GM13977 (cell line): ENCODE measurements around the gene MSRB1.
"Not testable (repeated sequence)": the region's sequence is repeated elsewhere in the genome, so short reads cannot be mapped to it uniquely, and the experiment has no call there.

Experiments used
- DNase-seq: peaks from one replicate; pipeline ENCODE4 v3.0.0; 2012; ENCODE audit warnings: low spot score
- in situ Hi-C: fragments of 300-500 bp; cut with MboI; formaldehyde crosslinking; loops from one replicate; pipeline ENCODE4 v1.12.0; 2022; ENCODE audit warnings: low sequenced_read_pairs, low pct_unique_long_range_greater_than_20kb, mixed read lengths, inconsistent platforms; ENCODE audit not compliant: unreplicated experiment
- TF ChIP-seq, protein P1 (sequence below): IDR thresholded peaks from 2 replicates; pipeline ENCODE4 v1.5.1; 2012; ENCODE audit warnings: mild to moderate bottlenecking, control low read depth; ENCODE audit not compliant: insufficient read depth; ENCODE audit errors: extremely low read depth, missing control alignments

MSRB1 gene

DNA sequence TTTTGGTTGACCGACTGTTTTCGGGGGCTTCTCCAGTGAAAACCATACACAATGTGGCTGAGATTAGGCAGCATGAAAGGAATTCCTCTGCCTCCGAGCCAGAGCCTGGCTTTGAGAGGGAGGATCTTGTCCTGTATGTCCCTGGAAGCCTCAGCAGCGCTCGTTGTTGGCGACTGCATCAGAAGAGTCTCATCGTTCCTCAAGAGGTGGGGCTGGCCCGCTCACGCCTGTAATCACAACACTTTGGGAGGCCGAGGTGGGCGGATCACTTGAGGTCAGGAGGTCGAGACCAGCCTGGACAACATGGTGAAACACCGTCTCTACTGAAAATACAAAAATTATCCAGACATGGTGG, 39.8 kb downstream of the MSRB1 start:
- DNase-seq: no peak
- TF ChIP-seq, protein P1, sequence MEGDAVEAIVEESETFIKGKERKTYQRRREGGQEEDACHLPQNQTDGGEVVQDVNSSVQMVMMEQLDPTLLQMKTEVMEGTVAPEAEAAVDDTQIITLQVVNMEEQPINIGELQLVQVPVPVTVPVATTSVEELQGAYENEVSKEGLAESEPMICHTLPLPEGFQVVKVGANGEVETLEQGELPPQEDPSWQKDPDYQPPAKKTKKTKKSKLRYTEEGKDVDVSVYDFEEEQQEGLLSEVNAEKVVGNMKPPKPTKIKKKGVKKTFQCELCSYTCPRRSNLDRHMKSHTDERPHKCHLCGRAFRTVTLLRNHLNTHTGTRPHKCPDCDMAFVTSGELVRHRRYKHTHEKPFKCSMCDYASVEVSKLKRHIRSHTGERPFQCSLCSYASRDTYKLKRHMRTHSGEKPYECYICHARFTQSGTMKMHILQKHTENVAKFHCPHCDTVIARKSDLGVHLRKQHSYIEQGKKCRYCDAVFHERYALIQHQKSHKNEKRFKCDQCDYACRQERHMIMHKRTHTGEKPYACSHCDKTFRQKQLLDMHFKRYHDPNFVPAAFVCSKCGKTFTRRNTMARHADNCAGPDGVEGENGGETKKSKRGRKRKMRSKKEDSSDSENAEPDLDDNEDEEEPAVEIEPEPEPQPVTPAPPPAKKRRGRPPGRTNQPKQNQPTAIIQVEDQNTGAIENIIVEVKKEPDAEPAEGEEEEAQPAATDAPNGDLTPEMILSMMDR: no peak
- in situ Hi-C loops: no loop called here

DNA sequence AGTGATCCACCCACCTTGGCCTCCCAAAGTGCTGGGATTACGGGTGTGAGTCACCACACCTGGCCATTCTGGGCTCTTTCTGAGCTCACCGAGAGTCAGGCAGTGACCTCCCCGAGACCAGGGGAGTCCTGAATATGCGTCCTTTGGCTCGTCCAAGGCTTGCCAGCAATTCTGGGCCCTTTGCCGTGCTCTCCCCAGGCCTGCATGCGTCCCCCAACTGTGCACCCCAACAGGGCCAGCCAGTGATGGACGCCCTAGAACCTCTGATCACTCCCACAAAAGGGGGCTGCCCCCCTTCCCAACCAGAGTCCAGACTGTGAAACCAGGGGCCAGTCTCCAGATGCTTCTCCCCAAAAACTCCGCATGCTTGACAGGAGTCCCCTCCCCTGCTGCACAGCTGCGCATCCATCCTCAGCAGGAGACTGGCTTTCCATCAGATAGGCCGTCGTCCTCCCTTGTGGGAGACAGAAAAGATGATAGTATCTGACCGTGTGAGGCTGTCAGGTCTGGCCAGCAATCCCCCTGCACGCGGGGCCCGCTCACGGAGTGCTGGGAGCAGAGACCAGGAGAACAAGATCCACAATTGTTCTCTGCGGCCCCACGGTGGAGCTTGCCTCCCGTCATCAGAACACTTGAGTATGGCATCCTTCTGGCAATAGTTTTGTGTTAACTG, 40.3 kb downstream of the MSRB1 start:
- in situ Hi-C loops: no loop called here
- TF ChIP-seq, protein P1: no peak
- no peak for DNase-seq

DNA sequence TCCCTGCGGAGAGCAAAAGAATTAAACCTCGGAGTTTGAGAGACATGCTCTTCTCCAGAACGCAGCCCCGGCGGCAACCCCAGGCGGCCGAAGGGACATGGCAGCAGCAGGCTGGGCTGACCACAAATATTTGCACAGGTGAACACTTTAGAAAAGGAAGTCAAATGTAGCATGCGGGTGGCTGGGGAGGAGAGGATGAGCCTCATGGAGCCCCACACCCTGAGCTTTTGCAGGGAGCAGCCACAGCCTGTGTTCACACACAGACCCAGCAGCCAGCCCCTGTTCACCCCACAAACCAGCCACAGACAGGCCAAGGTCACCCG, 42.6 kb downstream of the MSRB1 start:
- in situ Hi-C loops: no loop called here
- no peak for DNase-seq
- TF ChIP-seq, protein P1: no peak

DNA sequence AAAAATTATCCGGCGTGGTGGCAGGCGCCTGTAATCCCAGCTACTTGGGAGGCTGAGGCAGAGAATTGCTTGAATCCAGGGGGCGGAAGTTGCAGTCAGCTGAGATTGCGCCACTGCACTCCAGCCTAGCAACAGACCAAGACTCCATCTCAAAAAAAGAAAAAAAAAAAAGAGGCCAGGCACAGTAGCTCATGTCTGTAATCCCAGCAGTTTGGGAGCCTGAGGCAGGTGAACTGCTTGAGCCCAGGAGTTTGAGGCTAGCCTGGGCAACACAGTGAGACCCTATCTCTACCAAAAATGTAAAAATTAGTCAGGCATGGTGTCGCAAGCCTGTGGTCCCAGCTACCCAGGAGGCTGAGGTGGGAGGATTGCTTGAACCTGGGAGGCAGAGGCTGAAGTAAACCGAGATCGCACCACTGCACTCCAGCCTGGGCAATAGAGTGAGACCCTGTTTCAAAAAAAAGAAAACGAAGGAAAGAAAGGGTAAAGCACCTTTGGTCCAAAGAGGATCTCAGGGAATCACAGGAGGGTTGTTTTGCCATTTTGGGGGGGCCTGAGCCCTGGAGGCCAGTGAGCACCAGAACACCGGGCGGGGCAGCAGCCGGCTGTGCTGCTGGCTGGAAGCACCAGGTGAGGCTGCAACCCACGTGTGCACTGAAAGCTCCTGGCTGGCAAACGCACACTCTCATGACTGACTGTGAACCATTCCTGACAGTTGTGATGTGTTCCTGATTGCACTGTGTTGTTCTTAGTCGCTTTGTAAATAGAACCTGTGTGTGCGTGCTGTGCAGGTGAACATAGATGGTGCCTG, 43.2 kb downstream of the MSRB1 start:
- no peak for DNase-seq
- in situ Hi-C loops: no loop called here
- TF ChIP-seq, protein P1: no peak

DNA sequence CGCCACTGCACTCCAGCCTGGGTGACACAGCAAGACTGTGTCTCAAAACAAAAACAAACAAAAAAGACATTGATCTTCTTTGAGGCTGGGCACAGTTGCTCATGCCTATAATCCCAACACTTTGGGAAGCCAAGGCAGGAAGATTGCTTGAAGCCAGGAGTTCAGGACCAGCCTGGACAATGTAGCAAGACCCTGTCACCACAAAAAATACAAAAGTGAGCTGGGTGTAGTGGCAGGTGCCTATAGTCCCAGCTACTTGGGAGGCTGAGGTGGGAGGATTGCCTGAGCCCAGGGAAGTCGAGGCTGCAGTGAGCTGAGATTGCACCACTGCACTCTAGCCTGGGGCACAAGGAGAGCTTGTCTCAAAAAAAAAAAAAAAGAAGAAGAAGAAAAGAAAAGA, 45.3 kb downstream of the MSRB1 start:
- in situ Hi-C loops, DNase-seq: not testable (repeated sequence)

DNA sequence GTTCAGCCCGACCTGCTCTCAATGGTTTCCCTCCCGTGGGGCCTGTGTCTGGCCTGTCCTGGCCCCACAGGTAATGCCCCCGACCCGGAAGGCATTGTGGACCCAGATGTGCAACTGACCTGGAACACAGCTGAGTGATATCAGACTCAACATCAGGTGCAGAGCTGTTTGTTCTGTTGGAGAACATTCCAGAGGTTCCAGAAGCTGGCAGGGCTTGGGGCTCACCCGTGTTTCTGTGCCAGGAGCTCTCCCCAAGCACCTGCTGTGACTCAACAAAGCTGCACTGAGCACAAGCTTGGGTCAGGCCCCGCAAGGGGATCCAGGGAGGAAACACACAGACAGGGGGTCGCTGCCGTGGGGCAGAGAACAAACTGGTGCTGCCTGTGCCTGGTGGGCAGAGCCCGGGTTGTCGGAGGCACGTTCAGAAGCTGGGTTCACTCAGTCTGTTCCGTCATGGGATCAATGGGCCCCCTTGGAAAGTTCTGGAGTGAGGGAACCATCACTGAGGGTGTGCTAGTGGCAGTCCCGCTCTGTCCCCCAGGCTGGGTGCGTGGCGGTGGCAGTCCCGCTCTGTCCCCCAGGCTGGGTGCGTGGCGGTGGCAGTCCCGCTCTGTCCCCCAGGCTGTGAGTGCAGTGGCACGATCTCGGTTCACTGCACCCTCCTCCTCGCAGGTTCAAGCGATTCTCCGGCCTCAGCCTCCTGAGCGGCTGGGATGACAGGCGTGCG, 46.9 kb downstream of the MSRB1 start:
- in situ Hi-C loops: no loop called here
- DNase-seq: no peak
- TF ChIP-seq, protein P1: no peak

DNA sequence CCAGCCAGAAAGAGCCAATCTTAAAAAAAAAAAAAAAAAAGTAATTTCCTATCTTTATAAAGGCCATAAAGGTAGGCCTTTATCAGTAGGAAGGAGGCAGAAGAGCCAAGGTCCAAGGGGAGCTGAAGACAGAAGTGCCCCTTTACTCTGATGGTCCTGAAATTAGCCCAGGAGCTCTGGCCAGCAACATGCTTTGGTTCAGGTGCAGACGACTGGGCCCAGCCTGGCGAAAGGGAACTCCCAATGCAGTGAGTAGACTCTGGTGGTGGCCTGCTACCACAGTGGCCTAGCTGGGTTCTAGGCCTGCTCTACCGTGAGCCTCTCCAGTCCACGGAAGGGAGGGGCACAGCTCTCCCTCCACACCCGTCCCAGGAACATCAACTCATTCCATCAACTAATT, 47.9 kb downstream of the MSRB1 start:
- in situ Hi-C loops: no loop called here
- no peak for DNase-seq
- TF ChIP-seq, protein P1: no peak
